HG03432 (cell line): ENCODE results near the gene CNN1.
"Not testable (repeated sequence)": the region's sequence is repeated elsewhere in the genome, so short reads cannot be mapped to it uniquely, and the experiment has no call there.

Experiments used
- ATAC-seq: cut with Tn5 transposase; IDR thresholded peaks from one replicate; pipeline ENCODE4 v1.9.1; 2021; ENCODE audit warnings: mild to moderate bottlenecking, moderate library complexity; ENCODE audit not compliant: unreplicated experiment

Gene CNN1

GRCh38 chr19:11564082-11564807 is 25.6 kb downstream of the CNN1 start:
- not testable (repeated sequence) for ATAC-seq

DNA sequence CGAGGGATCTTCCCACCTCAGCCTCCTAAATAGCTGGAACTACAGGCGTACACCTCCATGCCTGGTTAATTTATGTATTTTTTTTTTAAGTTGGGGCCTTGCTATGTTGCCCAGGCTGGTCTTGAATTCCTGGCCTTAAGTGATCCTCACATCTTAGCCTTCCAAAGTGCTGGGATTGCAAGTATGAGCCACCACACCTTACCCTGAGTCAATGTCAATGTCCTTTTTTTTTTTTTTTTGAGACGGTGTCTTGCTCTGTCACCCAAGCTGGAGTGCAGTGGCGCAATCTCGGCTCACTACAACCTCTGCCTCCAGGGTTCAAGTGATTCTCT is 27.0 kb downstream of the CNN1 start:
- ATAC-seq: not testable (repeated sequence)

DNA sequence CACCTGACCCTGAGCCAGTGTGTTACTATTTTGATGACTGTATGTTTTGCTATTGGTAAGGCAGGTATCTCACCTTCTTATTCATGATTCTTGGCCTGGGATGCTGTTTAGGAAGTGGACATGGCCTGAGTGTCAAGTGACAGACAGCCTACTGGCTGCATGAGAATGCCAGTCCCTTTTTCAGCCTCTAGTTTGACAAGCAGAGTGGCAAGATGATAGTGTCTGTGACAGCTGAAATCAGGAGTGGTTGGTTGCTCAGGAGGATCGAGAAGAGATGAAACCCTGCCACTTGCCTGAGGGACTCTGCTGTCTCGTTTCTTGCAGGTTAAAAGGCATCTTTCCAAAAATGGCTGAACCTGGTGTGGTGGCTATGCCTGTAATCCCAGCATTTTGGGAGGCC is 27.5 kb downstream of the CNN1 start:
- no peak for ATAC-seq

DNA sequence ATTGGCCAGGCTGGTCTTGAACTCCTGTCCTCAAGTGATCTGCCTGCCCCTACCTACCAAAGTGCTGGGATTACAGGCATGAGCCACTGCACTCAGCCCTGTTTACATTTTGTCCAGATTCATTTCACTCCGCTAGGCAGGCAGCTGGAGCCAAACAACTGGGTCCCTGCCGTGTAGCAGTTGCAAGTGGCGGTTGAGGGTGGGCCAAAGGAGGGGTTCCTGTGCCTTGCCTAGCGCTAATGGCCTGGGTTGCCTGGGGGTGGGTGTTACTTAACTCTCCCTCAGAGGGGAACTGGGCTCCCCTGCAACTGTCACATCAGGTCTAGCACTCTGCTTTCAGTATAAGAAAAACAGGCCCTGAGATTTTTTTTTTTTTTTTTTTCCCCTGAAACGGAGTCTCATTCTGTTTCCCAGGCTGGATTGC is 31.4 kb downstream of the CNN1 start:
- no peak for ATAC-seq

- ATAC-seq: not testable (repeated sequence)
These were observed 34.7 kb downstream of the CNN1 start for GRCh38 chr19:11573354-11573753.

DNA sequence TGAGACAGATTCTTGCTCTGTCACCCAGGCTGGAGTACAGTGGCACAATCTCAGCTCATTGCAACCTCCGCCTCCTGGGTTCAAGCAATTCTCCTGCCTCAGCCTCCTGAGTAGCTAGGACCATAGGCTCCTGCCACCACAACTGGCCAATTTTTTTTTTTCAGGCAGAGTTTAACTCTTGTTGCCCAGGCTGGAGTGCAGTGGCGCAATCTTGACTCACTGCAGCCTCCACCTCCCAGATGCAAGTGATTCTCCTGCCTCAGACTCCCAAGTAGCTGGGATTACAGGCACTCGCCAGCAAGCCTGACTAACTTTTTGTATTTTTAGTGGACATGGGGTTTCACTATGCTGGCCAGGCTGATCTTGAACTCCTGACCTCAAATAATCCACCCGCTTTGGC is 35.1 kb downstream of the CNN1 start:
- not testable (repeated sequence) for ATAC-seq

DNA sequence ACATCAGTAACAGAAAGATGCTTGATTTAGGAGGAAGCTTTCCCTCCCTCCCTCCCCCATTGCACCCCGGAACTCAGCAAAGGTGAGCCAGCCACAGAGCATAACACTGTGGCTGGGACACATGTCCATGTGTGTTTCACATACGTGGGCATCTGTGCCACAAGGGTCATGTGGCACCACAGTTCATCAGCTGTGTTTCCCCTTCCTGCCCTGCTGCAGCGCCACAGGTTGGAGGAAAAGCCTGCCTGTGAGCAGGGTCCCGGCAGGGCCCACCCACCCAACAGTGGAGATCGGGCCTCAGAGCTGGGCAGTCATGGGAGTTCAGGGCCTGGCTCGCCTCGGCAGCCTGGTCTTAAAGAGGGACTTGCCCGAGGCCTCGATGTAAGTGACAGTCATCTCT is 36.0 kb downstream of the CNN1 start:
- ATAC-seq: no peak

- ATAC-seq: no peak
These were observed 37.6 kb downstream of the CNN1 start for GRCh38 chr19:11576227-11576626.

DNA sequence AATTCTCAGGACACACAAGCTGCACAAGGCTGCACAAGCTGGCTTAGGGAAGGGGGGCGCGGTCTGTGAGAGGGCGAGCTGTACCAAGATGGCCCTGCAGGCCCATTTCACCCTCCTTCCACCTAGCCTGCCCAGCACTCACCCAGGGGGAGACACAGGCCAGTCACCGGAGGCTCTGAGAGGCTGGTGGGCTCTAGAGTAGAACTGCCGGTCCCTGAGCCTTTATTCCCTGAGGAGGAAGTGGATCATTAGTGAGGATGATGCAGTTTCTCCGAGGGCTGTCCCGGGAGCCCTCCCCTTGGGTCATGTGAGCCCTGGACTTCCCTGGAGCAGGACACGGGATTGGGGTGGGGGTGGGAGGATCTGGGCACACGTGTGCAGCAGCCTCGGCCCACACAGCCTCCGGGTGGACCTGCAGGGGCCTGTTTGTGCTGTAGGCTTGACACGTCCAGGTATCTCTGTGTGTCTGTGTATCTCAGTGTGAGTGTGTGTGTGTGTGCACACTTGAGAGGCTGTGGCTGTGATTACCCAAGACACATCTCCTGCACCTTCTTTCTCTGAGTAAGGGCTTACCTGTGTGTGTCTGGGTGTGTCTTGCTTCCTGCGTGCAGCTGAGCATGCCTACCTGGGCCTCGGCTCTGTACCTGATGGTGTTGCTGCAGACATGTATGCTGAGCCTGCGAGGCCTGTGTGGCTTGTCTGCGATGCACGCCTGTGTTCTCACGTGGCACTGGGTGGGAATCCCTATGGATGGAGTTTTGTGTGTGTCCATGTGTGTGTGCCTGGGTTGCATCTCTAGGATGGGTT is 39.0 kb downstream of the CNN1 start, which contains the start of gene ACP5:
ACP5 (minus strand) TSS at position 195 of the 807 bp plus-strand sequence. CDS start 328 bp downstream, outside the sequence.
- ATAC-seq: no peak

- no peak for ATAC-seq
These were observed 39.8 kb downstream of the CNN1 start for GRCh38 chr19:11578258-11579142.

DNA sequence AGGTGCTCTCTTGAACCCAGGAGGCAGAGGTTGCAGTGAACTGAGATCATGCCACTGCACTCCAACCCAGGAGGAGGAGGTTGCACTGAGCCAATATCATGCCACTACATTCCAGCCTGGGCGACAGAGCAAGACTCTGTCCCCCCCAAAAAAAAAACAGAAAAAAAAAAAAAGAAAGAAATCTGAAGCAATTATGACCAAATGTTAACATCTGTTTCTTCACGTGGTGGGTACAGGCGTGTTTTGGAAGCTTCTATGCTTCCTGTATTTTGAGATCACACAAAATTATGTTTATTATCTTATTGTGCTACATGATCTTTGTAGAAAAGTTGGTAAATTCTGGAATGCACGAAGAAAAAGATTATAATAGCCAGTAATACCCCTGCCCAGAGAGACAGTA is 41.5 kb downstream of the CNN1 start:
- ATAC-seq: no peak

DNA sequence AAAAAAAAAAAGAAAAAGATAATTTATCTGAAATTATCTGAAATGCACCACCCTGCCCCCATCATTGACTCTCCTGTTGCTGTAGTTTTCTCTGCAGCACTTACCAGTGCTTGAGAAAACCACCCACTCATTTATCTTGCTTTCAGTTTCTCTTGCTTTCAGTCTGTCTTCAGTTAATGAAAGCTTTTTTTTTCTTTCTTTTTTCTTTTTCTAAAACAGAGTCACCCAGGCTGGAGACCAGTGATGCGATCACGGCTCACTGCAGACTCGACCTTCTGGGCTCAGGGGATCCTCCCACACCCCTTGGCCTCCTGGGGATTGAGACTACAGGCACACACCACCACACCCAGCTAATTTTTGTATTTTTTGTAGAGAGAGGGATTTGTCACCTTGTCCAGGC is 43.1 kb downstream of the CNN1 start:
- ATAC-seq: peak; percentile 77

- ATAC-seq: no peak
These were observed 47.7 kb downstream of the CNN1 start for GRCh38 chr19:11586331-11586730.

DNA sequence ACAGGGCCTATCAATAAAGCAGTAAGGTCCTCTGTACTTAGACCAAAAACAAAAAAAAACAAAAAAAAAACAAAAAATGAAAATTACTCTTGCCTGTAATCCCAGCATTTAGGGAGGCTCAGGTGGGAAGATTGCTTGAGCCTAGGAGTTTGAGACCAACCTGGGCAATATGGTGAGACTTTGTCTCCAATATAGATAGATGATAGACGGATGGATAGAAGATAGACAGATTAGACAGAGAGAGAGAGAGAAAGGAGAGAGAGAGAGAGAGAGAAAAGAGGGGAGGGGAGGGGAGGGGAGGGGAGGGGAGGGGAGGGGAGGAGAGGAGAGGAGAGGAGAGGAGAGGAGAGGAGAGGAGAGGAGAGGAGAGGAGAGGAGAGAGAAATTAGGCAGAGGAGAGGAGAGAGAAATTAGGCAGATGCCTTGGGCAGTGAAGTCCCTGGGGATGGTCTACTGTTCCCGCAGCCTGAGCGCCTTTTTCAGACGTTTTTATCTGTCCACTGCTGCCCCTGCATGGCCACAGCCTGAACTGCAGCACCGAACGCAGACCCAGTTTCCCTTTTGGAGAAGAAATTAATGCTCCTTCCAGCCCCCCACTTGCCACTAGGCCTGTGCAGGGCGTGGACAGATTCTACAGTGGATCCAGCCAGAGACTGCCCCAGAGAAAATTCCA is 48.8 kb downstream of the CNN1 start:
- no peak for ATAC-seq

- ATAC-seq: no peak
These were observed 49.5 kb downstream of the CNN1 start for GRCh38 chr19:11587975-11588631.

DNA sequence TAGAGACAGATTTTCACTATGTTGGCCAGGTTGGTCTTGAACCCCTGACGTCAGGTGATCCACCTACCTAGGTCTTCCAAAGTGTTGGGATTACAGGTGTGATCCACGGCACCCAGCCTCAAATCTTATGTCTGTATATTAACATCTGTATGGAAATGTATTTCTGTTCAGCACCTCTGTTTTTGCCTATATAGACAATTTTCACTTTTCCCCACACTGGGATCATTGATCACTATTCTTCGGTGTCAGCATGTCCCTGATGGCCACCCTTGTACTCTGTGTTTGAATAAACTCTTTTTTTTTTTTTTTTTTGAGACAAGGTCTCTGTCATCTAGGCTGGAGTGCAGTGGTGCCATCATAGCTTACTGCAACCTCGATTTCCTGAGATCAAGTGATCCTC is 55.4 kb downstream of the CNN1 start:
- no peak for ATAC-seq

- ATAC-seq: no peak
These were observed 57.5 kb downstream of the CNN1 start for GRCh38 chr19:11596156-11596555.

DNA sequence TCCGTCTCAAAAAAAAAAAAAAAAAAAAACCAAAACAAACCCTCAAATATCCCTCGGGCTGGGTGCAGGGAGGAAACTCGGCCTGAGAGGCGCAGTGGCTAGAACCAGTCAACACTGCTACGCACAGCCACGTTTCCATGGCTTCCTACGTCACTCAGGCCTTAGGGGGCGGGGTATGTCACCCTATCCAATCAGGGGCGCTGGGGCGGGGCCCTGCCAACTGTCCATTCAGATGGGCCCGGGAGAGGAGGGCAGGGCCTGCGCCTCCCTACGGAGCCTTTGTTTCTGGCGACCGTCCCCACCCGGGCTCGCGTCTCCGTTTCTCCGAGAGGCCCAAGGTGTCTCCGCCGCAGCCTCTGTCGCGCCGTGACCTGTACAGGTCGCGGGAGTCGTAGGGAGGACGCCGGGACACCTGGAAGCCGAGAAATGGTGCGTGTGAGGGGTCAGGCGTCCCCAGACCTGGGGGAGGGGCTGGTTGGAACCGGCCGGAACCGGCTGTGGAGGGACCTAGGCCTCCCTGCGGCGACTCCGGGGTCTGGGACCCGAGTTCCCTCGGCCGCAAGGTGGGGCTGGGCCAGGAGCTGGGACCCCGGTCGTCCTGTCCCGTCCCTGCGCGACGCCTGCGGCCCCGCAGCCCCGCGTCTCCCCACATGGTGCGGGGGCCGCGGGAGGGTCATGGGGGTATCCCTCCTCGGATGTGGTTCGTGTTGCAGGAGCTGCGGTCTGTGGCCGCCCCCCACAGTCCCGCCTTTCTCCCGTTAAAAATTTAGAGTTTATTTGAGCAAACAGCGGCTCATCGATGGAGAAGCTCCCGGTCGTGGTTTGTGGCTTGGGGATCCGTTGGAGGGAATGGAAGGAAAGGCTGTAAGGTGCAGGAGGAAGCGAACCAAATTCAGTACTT is 58.8 kb downstream of the CNN1 start, which contains the start of gene ZNF627:
ZNF627 (plus strand) TSS at position 282 of the 901 bp plus-strand sequence; CDS start at position 427, 145 bp downstream.
- ATAC-seq: peak; percentile 93

DNA sequence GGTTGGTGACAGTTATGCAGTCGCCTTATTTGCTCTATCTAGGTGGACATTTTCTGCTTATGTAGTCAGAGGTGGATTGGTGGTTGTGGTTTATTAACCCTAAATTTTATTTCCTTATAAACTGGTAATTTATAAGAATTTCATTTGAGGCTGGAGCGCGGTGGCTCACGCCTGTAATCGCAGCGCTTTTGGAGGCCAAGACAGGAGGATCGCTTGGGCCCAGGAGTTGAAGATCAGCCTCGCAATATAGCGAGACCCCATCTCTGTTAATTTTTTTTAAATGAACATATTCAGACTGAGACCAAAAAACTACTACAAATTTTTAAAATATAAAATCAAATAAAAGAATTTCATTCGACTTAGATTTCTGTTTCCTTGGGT is 59.4 kb downstream of the CNN1 start:
- ATAC-seq: no peak
